GM13976 (cell line): ENCODE data around the gene MYMX.

Experiments used
- DNase-seq: peaks from one replicate; pipeline ENCODE4 v3.0.0; 2012; ENCODE audit warnings: low spot score
- in situ Hi-C: fragments of 300-500 bp; cut with MboI; formaldehyde crosslinking; loops from one replicate; pipeline ENCODE4 v1.12.0; 2022; ENCODE audit warnings: low sequenced_read_pairs, mixed read lengths, inconsistent platforms; ENCODE audit not compliant: unreplicated experiment
- TF ChIP-seq, protein P1 (sequence below): IDR thresholded peaks from 2 replicates; pipeline ENCODE4 v1.5.1; 2012; ENCODE audit warnings: borderline replicate concordance, mild to moderate bottlenecking; ENCODE audit not compliant: insufficient read depth; ENCODE audit errors: extremely low read depth, missing control alignments, control extremely low read depth

The MYMX gene

GRCh38 chr6:44257753-44258324, 41.1 kb downstream of the MYMX start:
- peak; percentile 60 for DNase-seq
- in situ Hi-C loops, result no loop called here
- TF ChIP-seq, protein P1, sequence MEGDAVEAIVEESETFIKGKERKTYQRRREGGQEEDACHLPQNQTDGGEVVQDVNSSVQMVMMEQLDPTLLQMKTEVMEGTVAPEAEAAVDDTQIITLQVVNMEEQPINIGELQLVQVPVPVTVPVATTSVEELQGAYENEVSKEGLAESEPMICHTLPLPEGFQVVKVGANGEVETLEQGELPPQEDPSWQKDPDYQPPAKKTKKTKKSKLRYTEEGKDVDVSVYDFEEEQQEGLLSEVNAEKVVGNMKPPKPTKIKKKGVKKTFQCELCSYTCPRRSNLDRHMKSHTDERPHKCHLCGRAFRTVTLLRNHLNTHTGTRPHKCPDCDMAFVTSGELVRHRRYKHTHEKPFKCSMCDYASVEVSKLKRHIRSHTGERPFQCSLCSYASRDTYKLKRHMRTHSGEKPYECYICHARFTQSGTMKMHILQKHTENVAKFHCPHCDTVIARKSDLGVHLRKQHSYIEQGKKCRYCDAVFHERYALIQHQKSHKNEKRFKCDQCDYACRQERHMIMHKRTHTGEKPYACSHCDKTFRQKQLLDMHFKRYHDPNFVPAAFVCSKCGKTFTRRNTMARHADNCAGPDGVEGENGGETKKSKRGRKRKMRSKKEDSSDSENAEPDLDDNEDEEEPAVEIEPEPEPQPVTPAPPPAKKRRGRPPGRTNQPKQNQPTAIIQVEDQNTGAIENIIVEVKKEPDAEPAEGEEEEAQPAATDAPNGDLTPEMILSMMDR, result no peak

GRCh38 chr6:44258325-44258863, 41.7 kb downstream of the MYMX start:
- in situ Hi-C loops, result no loop called here
- TF ChIP-seq, protein P1, result no peak
- DNase-seq, result no peak

DNA sequence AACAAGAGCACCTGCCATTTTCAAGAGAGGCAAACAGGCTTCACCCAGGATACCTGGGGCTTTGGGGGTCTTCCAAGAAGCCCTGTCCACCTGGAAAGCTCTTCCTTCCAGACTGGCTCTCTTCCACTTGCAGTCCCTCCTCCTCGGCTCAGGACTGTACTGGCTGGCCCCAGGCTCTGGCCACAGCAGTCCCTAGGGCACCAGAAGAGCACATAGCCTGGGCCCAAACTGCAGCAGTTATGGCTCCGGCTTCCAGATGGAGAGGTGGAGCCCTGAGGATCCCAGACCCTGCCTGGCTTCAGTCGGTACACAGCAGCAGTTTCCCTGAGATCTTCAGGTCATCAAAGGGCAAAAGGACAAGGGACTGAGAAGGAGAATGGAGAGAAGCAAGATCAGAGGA, 42.2 kb downstream of the MYMX start:
- in situ Hi-C loops, result no loop called here
- DNase-seq, result no peak
- TF ChIP-seq, protein P1, result no peak

DNA sequence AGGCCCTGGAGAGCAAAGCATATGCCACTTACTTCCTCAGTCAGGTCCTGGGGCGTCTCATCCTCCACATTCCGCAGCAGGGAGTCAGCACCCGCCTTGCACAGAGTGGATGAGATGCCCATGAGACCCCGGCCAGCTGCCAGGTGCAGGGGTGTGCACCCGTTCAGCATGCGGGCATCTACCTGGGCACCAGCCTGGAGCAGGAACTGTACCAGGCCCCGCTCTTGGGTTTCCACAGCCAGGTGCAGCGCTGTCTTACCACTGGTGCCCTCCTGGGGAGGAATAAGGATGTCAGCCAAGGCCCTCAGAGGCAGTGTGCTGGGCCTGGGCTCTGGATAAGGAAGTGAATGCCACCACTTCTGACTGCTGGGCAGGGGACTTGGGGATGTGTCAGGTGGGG, 43.3 kb downstream of the MYMX start:
- in situ Hi-C loops, result no loop called here
- TF ChIP-seq, protein P1, result no peak
- no peak for DNase-seq

GRCh38 chr6:44260451-44261297, 43.9 kb downstream of the MYMX start:
- TF ChIP-seq, protein P1, result no peak
- in situ Hi-C loops, result no loop called here
- DNase-seq, result peak; percentile 75

- in situ Hi-C loops, result no loop called here
- DNase-seq, result no peak
- TF ChIP-seq, protein P1, result no peak
Measured at GRCh38 chr6:44261581-44261980, 44.9 kb downstream of the MYMX start.
